Measurements from ENCODE around the gene NEU4.
"Not testable (repeated sequence)": the region's sequence is repeated elsewhere in the genome, so short reads cannot be mapped to it uniquely, and the experiment has no call there.

NEU4 gene

DNA sequence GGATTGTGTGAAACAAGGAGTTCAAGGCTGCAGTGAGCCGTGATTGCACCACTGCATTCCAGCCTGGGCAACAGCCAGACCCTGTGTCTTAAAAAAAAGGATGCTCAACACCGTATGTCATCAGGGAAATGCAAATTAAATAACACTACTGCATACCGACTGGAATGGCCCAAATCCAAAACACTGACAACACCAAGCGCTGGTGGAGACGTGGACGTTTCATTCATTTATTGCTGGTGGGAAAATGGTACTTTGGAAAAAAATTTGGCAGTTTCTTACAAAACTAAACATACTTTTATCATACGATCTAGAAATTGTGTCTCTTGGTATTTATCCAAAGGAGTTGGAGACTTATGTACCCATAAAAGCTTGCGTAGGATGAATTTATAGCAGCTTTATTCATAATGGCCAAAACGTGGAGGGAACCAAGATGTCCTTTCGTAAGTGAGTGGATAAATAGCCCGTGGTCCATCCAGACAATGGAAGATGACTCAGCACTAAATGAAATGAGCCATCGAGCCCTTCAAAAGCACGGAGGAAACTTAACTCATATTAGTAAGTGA, 24.2 kb downstream of the NEU4 start:
- no peak for DNase-seq

DNA sequence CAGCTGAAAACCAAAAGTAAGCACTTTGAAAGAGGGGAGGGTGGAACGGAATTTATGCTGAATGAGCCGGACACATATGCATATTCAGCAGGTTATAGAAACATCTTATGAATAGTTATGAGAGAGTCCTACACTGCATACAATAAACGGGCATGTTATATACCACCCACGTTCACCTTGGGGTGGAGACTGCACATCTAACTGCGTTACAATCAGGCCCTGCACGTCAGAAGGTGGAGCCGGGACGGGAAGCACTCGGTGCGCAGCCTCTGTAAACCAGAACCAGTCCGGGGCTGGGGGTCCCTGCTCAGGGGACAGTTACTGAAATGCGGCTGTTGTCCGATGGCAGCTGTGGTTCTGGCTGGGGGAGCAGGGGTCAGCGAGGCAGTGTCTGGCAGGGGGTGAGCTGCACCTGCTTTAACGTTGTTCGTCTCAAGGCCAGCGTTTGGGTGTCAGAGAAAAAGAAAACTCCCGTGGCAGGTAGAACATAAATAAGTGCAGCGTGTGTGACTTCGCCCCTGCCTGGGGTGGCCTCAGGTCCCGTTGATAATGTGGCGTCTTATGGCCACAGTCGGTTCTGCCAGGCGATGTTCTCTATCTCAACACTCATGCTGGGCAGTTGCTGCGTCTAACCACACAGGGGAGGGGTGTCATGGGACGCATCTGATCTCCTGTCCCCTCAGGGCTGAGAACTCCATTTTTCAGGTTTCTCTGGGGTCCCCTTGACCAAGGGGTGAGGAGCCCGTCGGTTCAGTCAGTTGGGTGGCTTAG, 24.9 kb downstream of the NEU4 start:
- DNase-seq: not testable (repeated sequence)

DNA sequence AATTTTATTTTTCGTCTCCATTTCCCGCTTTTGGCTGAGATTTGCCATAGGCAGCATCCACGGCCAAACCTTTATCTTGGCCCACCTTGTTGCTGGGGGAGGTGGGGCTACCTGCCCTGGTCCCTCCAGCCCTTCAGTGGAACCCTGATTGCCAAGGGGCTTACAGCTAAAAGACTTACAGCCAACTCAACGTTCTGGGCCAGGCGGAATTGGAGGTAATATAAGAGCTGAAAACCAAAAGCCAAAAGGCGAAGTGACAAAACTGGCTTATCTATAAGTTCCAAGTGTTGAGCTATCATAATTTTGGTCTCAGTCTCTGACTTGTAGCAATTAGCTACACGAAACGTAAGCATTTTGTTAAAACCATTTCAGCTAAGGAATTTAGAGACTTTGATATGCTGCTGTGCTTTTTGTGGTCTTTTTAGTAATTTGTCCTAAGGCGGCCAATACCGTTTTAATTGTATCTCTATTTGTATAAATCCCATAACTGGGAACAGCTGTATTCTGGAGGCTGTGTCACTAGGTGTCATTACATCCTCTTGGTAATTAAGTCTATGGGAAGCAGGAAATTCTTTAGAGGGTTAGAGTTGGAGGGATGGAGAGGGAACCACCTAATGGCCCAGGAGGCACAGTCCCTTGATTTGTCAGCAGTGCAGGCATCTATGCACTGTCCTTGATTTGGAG, 25.7 kb downstream of the NEU4 start:
- DNase-seq: no peak

DNA sequence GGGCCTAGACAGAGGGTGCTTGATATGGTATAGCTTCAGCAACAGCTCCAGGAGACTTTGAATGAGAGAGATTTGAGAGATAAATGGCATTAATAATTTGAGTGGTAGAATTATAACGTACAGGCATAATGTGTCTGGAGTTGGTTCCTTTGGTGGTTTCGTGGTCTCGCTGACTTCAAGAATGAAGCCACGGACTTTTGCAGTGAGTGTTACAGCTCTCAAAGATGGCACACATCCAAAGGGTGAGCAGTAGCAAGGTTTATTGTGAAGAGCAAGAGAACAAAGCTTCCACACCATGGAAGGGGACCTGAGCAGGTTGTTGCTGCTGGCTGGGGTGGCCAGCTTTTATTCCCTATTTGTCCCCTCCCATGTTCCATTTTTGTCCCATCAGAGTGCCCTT, 26.6 kb downstream of the NEU4 start:
- DNase-seq: no peak

DNA sequence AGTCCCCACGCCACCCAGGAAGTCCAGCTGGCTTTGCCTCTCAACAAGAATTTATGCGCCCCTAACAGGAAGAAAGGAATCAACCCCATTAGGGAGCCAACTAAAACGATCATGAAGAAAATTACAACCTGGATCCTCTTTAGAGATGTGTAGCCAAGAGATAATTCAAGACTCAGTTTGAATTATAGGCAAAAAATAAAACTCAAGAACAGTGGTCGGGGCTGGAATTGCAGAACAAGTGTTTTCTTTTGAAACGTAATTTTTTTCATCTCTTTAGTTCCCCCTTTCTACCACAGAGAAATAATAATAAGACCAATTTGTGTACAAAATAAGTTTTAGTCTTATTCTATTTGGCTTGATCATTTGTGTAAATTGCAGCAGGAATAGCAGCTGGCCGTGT, 27.3 kb downstream of the NEU4 start:
- no peak for DNase-seq

DNA sequence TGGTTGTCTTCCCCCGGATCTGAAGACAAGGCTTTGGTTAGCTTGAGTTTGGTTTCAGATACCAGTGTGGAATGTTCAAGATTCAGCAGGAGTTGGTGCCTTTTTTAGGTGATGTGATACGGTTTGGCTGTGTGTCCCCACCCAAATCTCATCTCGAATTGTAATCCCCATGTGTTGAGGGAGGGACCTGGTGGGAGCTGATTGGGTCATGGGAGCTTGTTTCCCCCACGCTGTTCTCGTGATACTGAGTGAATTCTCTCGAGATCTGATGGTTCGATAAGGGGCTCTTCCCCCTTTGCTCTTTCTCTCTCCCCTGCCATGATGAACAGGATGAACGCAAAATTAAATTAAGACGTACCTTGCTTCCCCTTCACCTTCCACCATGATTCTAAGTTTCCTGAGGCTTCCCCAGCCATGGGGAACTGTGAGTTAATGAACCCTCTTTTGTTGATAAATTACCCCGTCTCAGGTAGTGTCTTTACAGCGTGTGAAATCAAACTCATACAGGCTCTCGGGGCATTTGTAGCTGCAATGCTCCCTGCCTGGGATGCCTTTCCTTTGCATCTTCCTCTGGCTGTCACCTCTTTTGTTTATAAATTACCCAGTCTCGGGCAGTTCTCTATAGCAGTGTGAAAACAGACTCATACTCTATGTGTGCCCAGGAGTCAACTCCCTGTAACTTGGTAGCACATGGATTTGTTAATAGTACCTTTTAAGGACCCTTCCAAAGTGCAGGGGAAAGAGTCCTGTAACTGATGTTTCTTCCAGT, 28.4 kb downstream of the NEU4 start:
- no peak for DNase-seq

DNA sequence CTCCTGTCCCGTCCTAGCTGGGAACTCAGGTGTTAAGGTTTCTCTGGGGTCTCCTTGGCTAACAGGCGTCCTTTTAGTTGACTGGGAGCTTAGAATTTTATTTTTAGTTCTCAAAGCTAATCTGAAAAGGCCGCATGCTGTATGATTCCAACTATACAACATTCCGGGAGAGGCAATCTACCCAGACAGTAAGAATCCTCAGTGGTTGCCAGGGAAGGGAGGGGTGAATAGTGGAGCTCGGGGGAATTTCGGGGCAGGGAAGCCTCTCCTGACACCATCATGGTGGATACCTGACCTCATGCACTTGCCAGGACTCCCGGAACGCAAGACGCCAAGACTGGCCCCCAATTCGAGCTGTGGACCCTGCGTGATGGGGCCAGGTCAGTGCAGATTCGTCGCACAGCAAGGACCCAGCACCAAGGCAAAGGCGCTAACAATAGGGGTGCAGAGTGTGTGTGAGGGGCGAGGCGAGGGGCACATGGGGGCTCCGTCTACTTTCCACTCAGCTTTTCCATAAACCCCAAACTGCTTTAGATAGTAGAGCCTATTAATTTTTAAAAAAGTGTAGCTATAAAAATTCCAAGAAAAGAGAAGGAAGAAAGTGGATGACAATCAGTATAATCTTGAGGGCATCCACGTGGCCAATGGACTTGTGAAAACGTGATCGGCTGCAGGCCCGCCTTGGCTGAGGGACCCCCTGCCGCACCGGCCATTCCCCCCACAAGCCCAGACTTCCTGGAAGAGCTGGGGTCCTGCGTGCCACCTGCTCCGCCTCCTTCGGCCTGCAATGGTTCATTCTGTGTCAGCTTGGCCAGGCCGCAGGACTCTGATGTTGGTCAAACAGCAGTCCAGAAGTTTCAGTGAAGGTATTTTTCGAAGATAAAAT, 32.4 kb downstream of the NEU4 start:
- DNase-seq: no peak

DNA sequence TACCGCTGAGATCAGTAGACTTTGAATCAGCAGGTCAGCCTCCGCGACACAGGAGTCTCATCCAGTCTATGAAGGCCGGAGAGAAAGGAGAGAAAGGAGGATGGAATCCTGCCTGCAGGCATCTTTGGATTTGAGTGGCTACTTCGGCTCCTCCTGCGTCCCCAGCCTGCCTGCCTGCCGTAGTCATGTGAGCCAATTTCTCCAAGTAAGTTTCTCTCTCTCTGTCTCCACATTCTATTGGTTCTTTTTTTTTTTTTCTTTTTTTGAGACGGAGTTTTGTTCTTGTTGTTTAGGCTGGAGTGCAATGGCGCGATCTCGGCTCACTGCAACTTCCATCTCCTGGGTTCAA, 33.0 kb downstream of the NEU4 start:
- DNase-seq: no peak

DNA sequence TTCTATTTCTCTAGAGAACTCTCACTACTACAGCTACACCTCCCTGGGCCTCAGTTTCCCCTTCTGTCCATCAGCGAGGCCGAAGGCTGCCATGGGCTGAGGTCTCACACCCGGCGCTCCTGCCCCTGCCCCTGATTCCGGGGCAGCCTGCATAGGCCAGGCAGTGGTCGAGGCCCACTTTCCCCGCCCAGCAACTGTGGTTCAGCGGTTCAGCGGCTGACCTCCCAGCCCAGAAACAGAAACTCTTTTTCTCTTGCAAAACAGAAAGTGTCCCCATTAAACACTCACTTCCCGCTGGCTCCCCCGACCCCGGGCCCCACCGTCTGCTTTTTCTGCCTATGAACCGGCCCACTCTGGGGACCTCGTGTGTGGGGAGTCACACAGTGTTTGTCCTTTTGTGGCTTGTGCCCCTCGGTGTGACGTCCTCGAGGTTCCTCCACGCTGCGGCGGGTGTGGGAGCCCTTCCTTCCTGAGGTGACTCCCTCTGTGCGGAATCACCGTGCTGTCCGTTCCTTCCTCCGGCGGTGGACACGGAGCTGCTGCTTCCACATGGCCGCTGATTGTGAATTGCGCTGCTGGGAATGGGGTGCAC, 33.7 kb downstream of the NEU4 start:
- peak in 3 of 56 donors; percentile 25 to 40 (median 40) for DNase-seq

DNA sequence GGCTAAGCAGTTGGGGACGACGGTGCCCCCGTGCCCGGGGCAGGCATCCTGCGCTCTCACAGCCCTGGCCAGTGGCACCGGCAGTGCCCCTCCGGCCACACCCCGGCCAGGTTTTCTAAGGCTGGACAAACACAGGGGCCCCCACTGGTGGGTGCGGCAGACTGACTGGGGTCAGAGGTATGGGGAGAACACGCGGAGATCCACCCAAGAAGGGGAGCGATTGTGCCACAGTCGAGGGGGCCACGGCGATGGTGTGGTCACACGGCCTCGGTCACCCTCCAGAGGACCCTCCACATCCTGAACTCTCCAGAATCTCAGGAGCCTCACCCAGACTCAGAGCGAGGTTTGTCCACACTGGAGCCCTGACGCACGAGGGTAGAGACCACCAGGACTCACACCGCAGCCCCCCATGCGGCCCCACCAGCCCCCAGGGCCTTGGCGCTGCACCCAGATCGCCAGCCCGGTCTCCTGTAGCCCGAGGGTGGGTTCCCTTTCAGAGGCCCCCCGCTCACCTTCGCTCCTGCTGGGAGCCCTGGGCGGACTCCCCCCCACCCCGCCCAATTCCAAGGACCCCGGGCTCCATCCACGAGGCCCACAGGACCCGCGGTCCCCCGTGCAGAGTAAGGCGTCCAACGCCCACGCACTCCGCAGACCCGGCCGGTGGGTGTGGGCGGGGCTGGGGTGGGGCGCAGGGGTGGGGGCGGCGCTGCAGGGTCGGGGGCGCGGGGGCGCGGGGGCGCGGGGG, 34.5 kb downstream of the NEU4 start:
- DNase-seq: peak in 1 of 56 donors; percentile 73

DNA sequence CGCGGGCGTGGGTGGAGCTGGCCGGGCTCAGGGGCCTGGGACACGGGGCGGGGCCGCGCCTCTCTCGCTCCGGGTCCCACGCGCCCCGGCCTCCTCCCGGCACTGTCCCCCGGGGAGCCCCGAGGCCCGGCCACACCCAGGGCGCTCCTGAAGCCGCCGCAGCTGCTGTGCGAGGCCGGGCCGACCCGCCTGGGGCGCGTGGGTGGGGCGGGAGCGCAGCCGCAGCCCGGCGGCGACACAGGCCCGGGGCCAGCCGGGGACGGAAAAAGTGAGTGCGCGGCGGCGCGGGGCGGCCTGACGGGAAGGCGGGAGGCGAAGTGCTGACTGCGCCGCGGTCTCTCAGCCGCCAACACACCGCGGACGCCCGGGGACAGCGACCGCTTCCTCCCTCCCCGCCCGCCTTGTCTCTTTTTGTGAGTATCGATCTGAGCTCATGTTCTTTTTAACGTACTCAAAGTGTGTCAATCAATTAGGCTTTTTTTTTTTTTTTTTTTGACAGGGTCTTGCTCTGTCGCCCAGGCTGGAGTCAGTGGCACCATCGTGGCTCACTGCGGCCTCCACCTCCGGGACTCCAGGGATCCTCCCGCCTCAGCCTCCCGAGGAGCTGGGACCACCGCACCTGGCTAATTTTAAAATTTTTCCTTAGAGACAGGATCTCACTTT, 35.2 kb downstream of the NEU4 start:
- DNase-seq: peak in 9 of 56 donors; percentile 15 to 59 (median 41)

DNA sequence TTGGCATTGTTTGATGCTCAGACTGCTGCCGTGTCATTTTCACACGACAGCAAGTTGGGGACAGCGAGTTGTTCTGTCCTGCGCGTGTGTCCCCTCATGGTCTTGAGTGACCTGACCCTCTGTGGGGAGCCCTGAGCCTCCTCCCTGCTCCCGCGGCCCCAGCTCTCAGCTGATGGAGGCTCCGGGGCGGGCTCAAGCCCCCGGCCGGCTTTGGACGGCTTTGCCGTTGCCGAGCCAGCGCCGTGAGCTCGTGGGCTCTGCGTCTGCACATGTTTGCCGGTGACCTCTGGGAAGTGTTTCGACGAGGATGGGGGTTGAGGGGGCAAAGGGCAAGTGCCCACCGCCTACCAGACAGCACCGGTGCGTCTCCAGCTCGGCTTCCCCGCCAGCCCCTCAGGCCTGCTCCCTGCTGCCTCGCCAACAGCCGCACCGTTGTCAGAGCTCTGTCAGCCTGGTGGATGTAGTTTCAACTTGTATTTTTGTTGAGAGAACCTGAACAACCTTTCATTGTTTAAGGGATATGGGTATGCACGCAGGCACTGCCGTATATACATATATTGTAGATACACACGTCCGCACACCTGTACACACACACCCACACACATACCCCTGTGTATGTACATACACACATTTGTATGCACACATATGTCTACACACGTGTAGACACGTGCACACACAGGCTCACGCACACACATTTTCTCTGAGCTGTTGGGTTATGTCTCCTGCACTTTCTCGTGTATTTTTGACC, 36.0 kb downstream of the NEU4 start:
- no peak for DNase-seq

DNA sequence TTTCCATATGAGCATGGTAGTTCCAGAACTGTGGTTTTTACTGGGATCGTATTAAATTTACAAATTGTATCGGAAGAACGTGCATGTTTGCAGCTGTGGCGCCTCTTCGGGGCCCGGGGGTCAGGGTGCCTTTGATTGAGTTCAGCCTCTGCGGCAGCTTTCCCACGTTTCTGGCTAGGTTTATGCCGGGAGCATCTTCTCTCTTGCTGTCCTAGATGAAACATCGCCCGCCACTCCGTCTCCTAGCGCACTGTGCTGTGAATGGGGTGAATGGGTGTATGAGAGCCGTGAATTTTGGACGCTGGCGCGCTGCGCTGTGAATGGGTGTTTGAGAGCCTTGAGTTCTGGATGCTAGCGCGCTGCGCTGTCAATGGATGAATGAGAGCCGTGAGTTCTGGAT, 37.4 kb downstream of the NEU4 start:
- DNase-seq: no peak

DNA sequence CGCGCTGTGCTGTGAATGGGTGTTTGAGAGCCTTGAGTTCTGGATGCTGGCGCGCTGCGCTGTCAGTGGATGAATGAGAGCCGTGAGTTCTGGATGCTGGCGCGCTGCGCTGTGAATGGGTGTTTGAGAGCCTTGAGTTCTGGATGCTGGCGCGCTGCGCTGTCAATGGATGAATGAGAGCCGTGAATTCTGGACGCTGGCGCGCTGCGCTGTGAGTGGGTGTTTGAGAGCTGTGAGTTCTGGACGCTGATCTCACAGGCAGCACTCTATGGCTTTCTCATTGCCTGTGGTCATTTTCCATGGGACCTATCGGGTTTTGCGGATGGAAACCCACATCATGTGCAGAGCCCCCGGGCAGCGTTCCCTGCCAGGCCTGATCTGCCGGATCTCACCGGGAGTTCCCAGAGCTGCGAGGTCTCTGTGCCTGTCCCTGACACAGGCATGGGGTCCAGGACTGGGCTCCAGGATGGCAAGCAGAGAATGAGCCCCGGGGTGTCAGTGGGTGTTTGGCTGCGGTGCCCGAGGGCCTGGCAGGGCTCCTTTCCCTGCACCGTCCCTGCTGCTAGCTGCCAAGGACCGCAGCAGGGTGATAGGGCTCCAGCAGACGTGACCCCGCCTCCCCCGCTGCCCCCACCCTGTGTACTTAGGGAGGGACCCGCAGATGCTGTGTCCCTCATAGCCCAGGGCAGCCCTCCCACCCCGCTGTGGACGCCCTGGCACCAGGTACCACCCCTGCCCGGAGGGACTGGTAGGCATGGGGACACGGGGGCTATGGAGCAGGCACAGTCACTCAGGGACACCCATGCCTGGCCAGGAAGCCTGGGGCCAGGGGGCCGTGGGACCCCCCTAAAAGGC, 40.0 kb downstream of the NEU4 start:
- no peak for DNase-seq

DNA sequence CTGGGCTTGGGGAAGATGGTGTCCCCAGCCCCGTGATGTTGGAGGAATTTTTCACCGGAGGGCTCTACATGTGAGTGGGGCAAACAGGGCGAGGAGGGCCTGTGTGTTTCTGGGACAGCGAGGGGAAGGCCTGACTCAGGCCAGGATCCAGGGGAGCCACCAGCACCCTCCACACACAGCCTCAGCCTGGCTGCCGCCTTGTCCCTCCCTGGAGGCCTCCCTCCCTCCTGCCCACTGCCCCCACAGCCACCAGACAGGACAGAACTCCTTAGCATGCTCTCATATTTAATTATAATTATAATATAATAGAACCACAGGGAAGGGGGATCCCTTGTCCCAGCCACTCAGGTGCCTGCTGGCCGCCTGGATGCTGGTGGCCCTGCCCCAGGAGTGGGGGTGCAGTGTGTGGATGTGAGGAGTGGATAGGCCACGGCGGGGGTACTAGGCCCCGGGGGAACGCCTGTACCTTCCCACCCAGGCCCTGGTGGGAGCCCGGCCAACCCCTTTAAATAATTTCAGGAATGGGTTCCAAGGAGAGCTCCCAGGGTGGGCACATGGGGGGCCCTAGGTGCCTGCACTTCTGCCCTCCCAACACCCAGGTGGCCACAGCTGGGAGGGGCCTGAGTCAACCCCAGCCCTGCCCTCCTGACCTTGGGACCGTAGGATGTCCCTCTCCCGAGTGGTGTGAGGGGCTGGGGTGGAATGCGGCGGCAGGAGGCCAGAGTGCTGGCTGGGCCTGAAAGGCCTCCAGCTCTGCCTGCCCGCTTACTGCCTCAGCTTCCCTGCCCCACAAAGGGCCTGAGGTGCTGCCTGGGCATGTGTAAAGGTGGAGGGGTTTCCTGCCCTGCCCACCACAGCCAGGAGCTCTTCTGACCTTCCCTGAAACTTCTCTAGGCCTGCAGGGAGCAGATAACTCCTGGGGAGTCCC, 40.9 kb downstream of the NEU4 start:
- DNase-seq: no peak
